ENCODE measurements around the gene MBNL1. TPM values are rescaled to one million over a fixed set of nuclear protein-coding genes. Genes with fewer than 3 reads are reported as not detected.

Gene MBNL1
- total RNA-seq, 1 experiment from 2014 or later, result 117 TPM

DNA sequence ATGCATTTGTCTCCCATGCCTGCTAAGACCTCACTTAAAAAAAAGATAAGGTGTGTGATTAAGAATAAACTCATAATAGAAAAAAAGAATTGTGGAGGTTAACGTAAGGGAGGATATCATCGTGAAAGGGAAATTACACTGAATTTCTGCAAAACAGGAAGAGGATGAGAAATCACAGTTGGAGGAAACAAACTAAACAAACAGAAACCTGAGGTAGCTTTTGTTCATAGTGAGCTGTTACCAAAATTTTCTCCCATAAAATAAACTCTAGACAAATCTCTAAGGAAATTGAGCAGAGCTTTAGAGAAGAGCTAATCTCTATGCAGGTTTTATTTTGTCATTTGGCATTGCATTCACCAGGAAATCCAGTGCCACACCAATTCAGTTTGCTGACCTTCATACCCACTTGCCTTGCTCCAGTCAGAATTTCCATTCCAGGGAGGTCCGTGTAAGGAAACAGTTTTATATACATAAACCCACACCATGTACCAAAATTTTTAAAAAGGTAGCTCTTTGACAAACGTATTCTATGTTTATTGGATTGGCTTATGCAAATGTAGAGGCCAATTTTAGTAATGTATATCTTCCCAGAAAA, 231.2 kb downstream of the MBNL1 start:
- Histone ChIP-seq H3K36me3 (ENCODE audit: insufficient read depth, low read length, poor library complexity, severe bottlenecking) (no peaks in the 10 kb centered on the region), H3K9me3 (ENCODE audit: low read depth, low read length, poor library complexity, severe bottlenecking) (no peaks in the 10 kb centered on the region), H3K27ac (ENCODE audit: low read depth, low read length, poor library complexity, severe bottlenecking) (no peak overlapping the region), H3K27me3 (replicated peaks; ENCODE audit: insufficient read depth, low read depth, low read length, poor library complexity) (no peaks in the 10 kb centered on the region), H3K4me3 (ENCODE audit: low read depth, low read length, poor library complexity, severe bottlenecking) (no peak overlapping the region), H3K4me1 (ENCODE audit: insufficient read depth, low read length, poor library complexity, severe bottlenecking) (peaks cover 7% of the 10 kb centered on the region)
- POLR2A ChIA-PET (ENCODE audit: low non-redundant PET), result no interaction called here
- TF ChIP-seq, protein P1, sequence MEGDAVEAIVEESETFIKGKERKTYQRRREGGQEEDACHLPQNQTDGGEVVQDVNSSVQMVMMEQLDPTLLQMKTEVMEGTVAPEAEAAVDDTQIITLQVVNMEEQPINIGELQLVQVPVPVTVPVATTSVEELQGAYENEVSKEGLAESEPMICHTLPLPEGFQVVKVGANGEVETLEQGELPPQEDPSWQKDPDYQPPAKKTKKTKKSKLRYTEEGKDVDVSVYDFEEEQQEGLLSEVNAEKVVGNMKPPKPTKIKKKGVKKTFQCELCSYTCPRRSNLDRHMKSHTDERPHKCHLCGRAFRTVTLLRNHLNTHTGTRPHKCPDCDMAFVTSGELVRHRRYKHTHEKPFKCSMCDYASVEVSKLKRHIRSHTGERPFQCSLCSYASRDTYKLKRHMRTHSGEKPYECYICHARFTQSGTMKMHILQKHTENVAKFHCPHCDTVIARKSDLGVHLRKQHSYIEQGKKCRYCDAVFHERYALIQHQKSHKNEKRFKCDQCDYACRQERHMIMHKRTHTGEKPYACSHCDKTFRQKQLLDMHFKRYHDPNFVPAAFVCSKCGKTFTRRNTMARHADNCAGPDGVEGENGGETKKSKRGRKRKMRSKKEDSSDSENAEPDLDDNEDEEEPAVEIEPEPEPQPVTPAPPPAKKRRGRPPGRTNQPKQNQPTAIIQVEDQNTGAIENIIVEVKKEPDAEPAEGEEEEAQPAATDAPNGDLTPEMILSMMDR (conservative IDR thresholded peaks at IDR 0.05; ENCODE audit: low read depth, low read length), result no peak
- no peak for TF ChIP-seq EZH2 (IDR thresholded peaks at IDR 0.05; ENCODE audit: borderline replicate concordance, low read depth, low read length, poor library complexity, severe bottlenecking)
- intact Hi-C loops (cut with micrococcal nuclease; ENCODE audit: unreplicated experiment), result no loop called here
- CTCF ChIA-PET, result no interaction called here
- peak; percentile 10 for DNase-seq (ENCODE audit: low spot score)
- BruUV-seq (replicated peaks), result no TSS peak

DNA sequence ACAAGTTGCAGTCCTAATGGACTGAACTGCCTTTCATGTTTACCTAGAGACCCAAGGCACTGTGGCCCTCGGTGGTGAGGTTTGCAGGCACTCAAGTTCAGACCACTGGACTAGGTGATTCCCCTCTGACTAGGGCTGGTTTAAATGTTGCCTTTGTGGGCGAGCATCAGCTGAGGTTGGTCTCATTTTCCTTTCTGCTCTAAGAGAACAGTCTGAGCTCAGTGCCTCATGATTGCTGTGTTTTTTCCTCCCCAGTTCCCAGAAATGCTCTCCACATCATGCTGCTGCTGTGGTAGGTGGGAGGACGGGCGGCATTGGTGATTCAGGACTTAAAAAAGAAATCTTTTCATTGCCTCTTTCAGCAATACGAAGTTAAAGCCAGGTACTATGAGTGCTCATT, 237.2 kb downstream of the MBNL1 start:
- ChIA-PET CTCF (no interaction called here), POLR2A (ENCODE audit: low non-redundant PET) (interaction anchor here (0.5 kb wide), 1 partner anchor 11 kb away, joined by 3 read pairs; no protein-coding TSS in a partner anchor)
- TF ChIP-seq EZH2 (IDR thresholded peaks at IDR 0.05; ENCODE audit: borderline replicate concordance, low read depth, low read length, poor library complexity, severe bottlenecking), result no peak
- TF ChIP-seq, protein P1 (conservative IDR thresholded peaks at IDR 0.05; ENCODE audit: low read depth, low read length), result no peak
- intact Hi-C loops (cut with micrococcal nuclease; ENCODE audit: unreplicated experiment), result no loop called here
- Histone ChIP-seq H3K27ac (ENCODE audit: low read depth, low read length, poor library complexity, severe bottlenecking) (no peak overlapping the region), H3K9me3 (ENCODE audit: low read depth, low read length, poor library complexity, severe bottlenecking) (no peaks in the 10 kb centered on the region), H3K4me3 (ENCODE audit: low read depth, low read length, poor library complexity, severe bottlenecking) (no peak overlapping the region), H3K36me3 (ENCODE audit: insufficient read depth, low read length, poor library complexity, severe bottlenecking) (no peaks in the 10 kb centered on the region), H3K27me3 (replicated peaks; ENCODE audit: insufficient read depth, low read depth, low read length, poor library complexity) (no peaks in the 10 kb centered on the region), H3K4me1 (ENCODE audit: insufficient read depth, low read length, poor library complexity, severe bottlenecking) (no peaks in the 10 kb centered on the region)
- DNase-seq (ENCODE audit: low spot score), result no peak
- no TSS peak for BruUV-seq (replicated peaks)

DNA sequence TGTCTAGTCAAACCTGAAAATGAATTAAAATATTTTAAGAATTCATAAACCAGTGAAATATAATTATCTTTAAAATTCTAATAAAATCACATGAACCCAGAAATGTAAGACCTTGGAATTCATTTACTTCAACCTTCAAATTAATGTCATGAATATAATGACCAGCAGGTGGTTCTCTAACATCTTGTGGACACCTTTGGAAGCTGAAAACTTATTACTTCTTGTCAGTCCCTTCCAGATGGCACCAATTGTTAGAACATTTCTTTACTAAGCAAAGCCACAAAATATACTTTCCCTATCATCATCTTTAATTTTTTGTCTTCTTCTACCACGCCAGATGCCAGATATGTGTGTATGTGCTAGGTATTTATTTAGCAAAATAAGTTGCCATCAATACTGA, 240.0 kb downstream of the MBNL1 start:
- BruUV-seq (replicated peaks), result no TSS peak
- no peak overlapping the region for H3K27ac ChIP-seq (ENCODE audit: low read depth, low read length, poor library complexity, severe bottlenecking)
- TF ChIP-seq, protein P1 (conservative IDR thresholded peaks at IDR 0.05; ENCODE audit: low read depth, low read length), result peak; percentile 45
- no peak for TF ChIP-seq EZH2 (IDR thresholded peaks at IDR 0.05; ENCODE audit: borderline replicate concordance, low read depth, low read length, poor library complexity, severe bottlenecking)
- intact Hi-C loops (cut with micrococcal nuclease; ENCODE audit: unreplicated experiment), result no loop called here
- POLR2A ChIA-PET (ENCODE audit: low non-redundant PET), result no interaction called here
- no peaks in the 10 kb centered on the region for H3K36me3 ChIP-seq (ENCODE audit: insufficient read depth, low read length, poor library complexity, severe bottlenecking)
- no peaks in the 10 kb centered on the region for H3K27me3 ChIP-seq (replicated peaks; ENCODE audit: insufficient read depth, low read depth, low read length, poor library complexity)
- H3K9me3 ChIP-seq (ENCODE audit: low read depth, low read length, poor library complexity, severe bottlenecking), result no peaks in the 10 kb centered on the region
- CTCF ChIA-PET, result no interaction called here
- H3K4me1 ChIP-seq (ENCODE audit: insufficient read depth, low read length, poor library complexity, severe bottlenecking), result no peaks in the 10 kb centered on the region
- peak; percentile 40 for DNase-seq (ENCODE audit: low spot score)
- no peak overlapping the region for H3K4me3 ChIP-seq (ENCODE audit: low read depth, low read length, poor library complexity, severe bottlenecking)
